Suppressor macrophage treated with lipopolysaccharide for 1 hour (primary cell): ENCODE measurements around the gene PTPN14.

ENCODE experiments used
- DNase-seq, 3 donors: peaks; one replicate each; pipeline ENCODE4 v3.0.0-alpha.2; 2020 to 2022

PTPN14 gene

DNA sequence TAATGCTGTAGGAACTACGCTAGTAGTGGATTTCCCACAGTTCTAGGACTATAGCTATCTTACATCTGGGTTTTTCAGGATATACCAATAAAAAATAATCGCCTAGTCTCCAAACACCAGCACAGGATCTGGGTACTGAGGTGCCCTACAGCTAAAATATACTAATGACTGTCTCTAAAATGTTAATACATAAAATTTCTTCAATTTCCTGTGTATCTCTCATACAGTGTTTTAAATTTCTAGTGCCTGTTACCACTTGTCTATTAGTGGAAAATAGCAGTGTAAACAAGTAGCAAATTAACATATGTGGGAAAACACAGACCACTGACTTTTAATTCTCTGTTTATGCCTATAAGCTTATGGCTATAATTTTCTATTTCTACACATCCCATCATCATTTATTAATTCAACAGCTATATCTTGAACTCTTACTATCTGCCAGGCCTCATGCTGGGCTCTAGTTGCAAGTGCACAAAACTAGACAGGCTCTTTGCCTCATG, 16.1 kb upstream of the PTPN14 start:
- no peak for DNase-seq

- peak; percentile 15 to 47 (median 18) for DNase-seq
Observed at GRCh38 chr1:214566158-214567104, 15.0 kb upstream of the PTPN14 start.

DNA sequence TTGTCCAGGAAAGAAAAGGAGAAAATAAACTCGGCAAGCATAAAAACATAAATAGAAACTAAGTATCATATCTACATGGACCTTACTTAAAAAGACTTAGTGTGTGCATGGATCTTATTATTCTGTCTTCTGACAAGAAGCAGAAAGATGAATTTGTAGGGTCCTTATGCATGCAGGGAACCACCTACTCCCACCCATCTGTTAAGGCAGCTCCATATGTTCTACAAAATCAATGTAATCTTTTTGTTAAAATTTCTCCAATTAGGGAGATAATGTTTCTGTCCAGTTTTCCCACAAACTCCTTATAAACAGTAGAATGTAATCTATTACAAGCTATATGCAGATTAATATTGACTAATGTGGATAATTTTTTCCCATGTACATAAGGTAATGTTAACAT, 13.9 kb upstream of the PTPN14 start:
- DNase-seq: no peak

DNA sequence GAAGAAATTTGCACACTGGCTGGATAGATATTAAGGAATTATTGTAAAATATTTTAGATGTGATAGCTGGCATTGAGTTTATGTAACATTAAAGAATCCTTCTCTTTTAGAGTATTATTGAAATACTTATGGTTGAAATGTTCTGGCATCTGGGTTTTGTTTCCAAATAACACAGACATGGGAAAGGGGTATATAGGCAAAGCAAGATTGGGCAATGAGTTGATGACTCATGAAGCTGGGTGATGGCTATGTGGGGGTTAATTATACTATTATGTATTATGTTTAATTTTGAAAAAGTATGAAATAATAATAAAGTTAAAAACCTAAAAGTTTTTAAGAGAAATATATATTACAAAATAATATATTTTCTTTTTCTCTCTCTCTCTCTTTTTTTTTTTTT, 12.5 kb upstream of the PTPN14 start:
- no peak for DNase-seq

DNA sequence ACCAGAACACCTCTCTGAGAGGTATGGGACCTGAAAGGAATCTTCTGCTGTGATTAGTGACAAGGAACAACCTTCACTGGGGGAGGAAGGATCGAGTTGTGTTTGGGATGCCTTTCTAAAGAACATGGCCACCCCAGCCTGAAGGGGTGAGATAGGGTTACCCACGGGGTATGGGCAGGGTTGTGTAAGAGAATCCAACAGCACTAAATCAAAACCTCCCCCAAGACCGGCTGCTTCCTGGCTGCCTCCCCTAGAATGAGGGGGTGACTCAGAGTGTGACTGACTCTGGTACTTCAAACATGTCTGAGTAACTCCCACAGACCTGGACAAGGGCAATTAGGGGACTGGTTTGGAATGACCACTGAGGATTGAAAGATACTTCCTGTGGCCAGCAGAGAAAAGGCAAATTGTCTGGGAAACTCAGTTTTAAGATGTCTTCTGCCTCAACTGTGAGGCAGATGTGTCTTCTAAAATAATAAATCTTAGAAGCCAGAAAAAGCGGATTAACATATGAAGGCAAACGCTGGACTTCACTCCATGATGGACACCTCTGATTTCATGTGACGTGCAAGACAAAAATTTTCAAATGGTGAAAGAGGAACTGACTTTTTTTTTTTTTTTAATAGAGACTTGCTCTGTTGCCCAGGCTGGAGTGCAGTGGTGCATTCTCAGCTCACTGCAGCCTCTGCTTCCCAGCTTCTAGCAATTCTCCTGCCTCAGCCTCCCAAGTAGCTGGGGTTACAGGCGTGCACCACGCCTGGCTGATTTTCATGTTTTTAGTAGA, 6.7 kb upstream of the PTPN14 start:
- peak; percentile 32 to 48 (median 43) for DNase-seq

- no peak for DNase-seq
Observed at GRCh38 chr1:214553142-214553710, 1.8 kb upstream of the PTPN14 start.

DNA sequence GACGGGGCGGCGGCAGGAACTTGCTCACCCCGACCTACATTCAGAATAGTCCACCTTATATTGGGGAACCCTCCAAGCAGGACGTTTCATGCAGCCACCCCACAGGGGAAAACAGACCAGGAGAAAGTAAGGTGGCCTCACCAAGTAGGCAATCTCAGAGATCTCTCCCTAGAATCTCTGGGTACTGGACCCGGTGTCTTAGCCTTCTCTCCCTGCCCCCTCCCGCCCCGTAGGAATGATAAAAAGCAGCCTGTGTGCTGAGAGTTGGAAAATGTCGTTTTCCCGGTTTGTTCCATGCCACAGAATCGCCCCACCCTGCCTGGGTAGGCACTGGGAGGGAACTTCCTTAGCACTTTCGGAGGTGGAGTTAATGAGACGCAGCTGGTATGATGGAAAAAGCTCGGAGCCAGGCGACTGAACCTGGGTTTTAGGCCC, 789 bp upstream of the PTPN14 start:
- peak in 1 of 3 donors; percentile 8 for DNase-seq

GRCh38 chr1:214550857-214551435, 456 bp downstream of the PTPN14 start:
- peak in 2 of 3 donors; percentile 14 to 30 for DNase-seq

DNA sequence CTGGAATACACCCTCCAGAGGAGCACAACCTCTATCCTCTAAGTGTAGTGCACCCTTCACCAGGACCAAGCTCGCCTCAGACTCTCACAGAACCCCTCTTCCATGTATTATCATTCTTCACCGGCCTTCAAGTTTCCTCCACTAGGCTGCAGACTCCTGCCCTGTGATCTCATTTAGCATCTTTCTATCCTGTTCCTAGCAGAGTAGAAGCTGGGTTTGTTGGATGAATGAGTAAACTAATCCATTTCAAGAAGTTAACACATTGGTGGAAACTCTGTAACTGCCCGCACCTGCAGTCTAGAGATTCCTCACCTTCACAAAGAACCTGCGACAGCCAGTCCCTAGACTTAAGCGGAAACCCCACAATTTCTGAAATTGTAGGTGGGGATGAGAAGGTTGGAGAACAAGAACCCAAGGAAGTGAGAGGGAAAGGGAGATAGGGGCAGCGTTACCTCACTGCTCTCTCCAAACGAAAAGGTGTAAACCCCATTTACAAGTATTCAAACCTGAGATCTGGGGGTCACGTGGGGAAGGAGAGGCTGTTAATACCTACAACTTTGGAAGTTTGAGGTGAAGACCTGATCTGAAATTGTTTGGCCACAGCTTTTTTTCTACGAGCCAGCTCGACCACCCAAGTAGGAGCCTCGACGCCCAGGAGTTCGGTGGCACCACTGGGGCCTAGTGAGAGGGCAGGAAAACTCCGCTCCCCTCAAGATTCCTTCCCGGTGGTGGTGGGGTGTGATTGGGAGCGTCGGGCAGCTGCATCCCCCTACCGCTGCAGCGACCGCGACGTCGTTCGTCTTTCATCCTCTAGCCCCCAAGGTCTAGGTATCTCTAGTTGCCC, 1.2 kb downstream of the PTPN14 start:
- DNase-seq: no peak

DNA sequence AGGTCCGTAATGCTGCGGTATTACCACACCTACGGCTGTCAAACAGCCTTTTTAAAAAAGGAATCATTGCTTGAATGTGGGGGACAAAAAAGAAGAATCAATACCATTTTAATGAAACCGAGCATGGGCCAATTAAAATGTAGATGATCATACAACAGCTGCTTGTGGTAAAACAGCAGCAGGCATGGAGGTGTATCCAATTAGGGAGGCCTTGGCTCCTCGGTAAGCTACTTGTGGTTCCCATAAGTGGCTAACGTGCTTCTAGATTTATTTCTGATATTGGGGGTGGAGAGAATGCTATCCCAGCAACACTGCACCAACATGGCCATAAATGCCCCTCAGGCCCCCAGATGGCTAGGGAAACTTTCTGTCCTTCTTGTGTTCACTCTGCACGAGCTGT, 1.8 kb downstream of the PTPN14 start:
- DNase-seq: no peak

- no peak for DNase-seq
Observed at GRCh38 chr1:214548988-214549387, 2.4 kb downstream of the PTPN14 start.

DNA sequence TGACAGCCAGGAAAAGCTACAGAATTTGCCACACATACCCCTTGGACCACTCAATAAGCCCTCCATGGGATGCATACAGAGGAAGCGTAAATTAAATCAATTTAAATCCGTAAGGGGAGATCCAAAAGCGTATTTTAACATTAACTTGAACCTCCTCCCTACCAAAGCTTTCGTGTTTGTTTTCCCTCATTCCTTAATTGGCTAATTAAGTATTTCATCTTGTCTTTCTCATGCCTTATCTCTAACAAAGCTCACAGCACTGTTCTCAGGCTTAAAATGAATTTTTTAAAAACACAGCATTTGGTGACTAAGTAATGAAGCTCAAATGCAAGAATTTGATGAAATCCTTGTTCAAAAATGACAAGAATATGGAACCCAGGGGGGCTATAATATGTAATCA, 3.1 kb downstream of the PTPN14 start:
- DNase-seq: no peak

GRCh38 chr1:214547747-214548146, 3.7 kb downstream of the PTPN14 start:
- DNase-seq: no peak

DNA sequence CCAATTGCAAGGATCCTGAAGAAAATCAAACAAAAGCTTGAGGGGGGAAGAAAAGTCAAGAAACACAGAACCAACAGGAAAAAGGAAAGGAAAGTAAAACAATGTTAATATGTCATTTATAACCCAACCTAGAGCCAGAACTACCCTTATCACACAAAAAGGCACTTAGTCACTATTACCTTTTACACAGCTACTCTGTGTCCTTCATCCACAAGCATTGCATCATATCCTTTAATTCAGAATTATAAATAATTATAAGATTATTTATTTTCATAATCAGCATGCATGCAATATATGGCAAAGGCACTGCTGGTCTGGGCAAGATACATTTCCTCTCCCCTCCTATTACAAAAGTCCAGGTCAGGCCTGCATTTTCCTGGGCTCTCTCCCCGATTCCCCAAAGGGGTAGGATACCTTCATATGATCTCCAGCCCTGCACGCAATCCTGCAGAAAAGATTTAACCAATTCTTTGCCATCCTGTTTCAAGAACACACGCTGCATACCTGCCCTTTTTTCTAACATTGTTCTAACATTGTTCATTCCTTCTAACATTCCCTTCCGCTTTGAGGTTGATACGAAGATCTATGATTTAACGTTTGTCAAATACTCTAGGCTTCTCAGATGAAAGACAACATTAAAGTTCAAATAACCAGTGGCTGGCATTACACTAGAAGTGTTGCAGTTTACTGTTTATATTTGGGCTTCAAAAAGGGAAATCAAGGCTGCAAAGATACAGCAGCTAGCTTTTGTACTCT, 4.3 kb downstream of the PTPN14 start:
- DNase-seq: no peak

DNA sequence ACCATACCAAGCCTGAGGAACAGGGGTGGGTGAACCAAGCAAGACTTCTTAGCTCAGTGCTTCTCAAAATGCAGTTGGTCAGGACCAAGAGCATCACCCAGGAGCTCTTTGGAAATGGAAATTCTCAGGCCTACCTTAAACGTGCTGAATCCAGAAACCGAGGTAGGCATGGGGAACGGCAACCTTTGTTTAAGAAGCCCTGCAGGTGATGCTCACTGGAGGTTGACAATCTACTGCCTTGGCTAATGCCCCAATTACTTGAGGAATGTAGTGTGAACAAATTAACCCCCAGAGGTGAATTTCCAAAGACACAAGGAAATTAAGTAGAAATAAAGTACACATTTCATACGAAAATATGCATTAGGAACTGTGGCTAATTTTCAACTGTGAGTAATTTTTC, 5.3 kb downstream of the PTPN14 start:
- DNase-seq: no peak

GRCh38 chr1:214545293-214545692, 6.1 kb downstream of the PTPN14 start:
- DNase-seq: no peak

- DNase-seq: no peak
Observed at GRCh38 chr1:214544791-214545190, 6.6 kb downstream of the PTPN14 start.

DNA sequence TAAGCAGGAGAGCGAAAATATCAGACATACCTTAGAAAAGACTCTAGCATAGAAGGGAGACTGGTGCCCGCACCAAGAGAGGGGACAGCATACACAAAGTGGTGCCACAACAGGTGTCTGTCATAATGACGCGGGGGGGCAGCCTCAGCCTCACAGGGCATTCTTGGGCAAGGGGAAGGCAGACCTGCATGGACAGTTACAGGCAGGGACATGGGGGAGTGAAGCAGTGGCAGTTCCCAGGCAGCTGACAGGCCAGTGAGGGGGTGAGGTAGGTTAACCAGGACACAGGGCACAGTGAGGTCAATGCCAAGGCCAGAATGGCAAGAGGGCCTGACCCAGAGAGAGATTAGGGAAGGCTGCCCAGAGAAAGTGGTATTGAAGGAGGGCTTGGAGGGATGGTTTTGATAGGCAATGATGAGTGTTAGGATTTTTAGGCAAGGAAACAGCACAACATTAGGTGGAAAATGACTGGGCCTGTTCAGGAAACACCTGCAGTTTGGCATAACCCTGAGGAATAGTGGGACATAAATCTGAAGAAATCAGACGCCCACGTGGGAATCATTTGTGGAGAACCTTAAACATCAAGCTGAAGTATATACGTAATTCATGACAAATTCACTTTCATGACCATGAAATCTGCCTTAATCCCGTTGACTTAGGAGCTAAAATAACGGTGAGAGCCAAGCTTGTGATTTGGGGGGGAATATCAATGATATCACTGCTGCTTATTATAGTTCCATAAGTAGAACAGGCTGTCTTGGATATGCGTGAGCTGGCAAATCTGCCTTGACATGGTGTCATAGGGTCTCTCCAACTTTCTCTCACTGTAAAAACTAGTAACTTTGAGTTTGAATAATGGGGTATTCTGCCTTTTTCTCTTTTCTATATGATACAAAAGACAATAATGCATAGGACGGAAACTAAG, 8.9 kb downstream of the PTPN14 start:
- no peak for DNase-seq

GRCh38 chr1:214541693-214542092, 9.7 kb downstream of the PTPN14 start:
- DNase-seq: no peak

DNA sequence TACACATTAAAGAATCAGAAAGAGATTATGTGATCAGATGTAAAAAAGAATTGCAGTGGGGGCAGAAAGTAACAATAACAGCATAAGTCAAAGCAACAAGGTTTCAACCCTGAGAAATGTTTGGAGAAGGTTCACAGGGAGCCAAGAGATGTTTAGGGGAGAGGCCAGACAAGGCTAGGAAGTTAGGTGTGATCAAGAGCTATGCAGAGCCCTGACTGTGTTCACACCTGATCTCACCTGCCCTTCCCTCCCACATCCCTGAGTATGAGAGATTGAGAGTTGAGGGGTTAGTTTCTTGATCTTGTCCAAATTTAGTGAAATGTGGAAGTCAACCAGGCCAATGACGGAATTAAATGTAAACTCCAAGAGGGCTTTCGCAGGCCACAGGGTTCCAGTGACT, 10.2 kb downstream of the PTPN14 start:
- no peak for DNase-seq
